HEK293 (cell line): Measurements from ENCODE around the gene VRK1.

Experiments
- CTCF ChIA-PET: fragments of 350-600 bp; formaldehyde crosslinking; extraction: SDS; loops from one replicate; lab custom pipeline; 2021; ENCODE audit warnings: antibody characterized with exemption; lab: Yijun Ruan, JAX
- POLR2A ChIA-PET: fragments of 300-600 bp; formaldehyde crosslinking; extraction: SDS; loops from one replicate; lab custom pipeline; 2020; ENCODE audit warnings: antibody characterized with exemption, inconsistent platforms; lab: Yijun Ruan, JAX
- H3K27ac ChIP-seq: fragments of 200-500 bp; sonication (Bioruptor generic); 2 replicates; pipeline ENCODE4 v1.5.1; 2014; ENCODE audit warnings: low read depth, low read length, control low read depth, inconsistent platforms; ENCODE audit errors: extremely low read depth
- H3K36me3 ChIP-seq, 2 experiments: fragments of 200-500 bp in 1 of 2; sonication (Bioruptor generic) in 1 of 2; 1 replicate in 1 of 2; 2 replicates in 1 of 2; pipeline ENCODE4 v1.5.1; 2014 to 2017; ENCODE audit warnings: inconsistent platforms in 2 of 2, low read length in 2 of 2; ENCODE audit not compliant: control insufficient read depth in 2 of 2, insufficient read depth in 1 of 2
- H3K4me1 ChIP-seq: fragments of 200-500 bp; sonication (Bioruptor generic); 2 replicates; pipeline ENCODE4 v1.5.1; 2014; ENCODE audit warnings: mild to moderate bottlenecking, low read length, inconsistent platforms; ENCODE audit not compliant: control insufficient read depth, insufficient read depth
- H3K4me3 ChIP-seq: 2 replicates; pipeline ENCODE4 v1.5.1; 2011; ENCODE audit warnings: low read depth, mild to moderate bottlenecking, control low read depth, low read length, moderate library complexity
- H3K9me3 ChIP-seq: fragments of 200-500 bp; sonication (Bioruptor generic); 2 replicates; pipeline ENCODE4 v1.5.1; 2014; ENCODE audit warnings: low read depth, low read length, inconsistent platforms; ENCODE audit not compliant: control insufficient read depth, insufficient read depth
- GLI2 ChIP-seq: fragments of 450-650 bp; formaldehyde crosslinking; IDR thresholded peaks from 2 replicates; pipeline ENCODE4; 2017; ENCODE audit warnings: missing biosample characterization, missing genetic modification characterization, low read depth, borderline replicate concordance
- GLI4 ChIP-seq: fragments of 450-650 bp; formaldehyde crosslinking; IDR thresholded peaks from 2 replicates; pipeline ENCODE4 v1.5.1; 2016; ENCODE audit warnings: missing biosample characterization, missing genetic modification characterization
- KLF10 ChIP-seq: fragments of 450-650 bp; IDR thresholded peaks from 2 replicates; pipeline ENCODE4 v1.5.1; 2018; ENCODE audit warnings: missing biosample characterization, mild to moderate bottlenecking, missing genetic modification characterization
- KLF16 ChIP-seq: fragments of 450-650 bp; formaldehyde crosslinking; IDR thresholded peaks from 2 replicates; pipeline ENCODE4 v1.5.1; 2017; ENCODE audit warnings: missing biosample characterization, missing genetic modification characterization
- KLF7 ChIP-seq: fragments of 450-650 bp; formaldehyde crosslinking; IDR thresholded peaks from 2 replicates; pipeline ENCODE4 v1.5.1; 2016; ENCODE audit warnings: missing biosample characterization, missing genetic modification characterization, borderline replicate concordance
- ZBTB1 ChIP-seq: fragments of 450-650 bp; formaldehyde crosslinking; IDR thresholded peaks from 2 replicates; pipeline ENCODE4 v1.5.1; 2016; ENCODE audit warnings: missing biosample characterization, missing genetic modification characterization
- ZBTB48 ChIP-seq: fragments of 450-650 bp; formaldehyde crosslinking; IDR thresholded peaks from 2 replicates; pipeline ENCODE4 v1.5.1; 2016; ENCODE audit warnings: missing biosample characterization, missing genetic modification characterization
- ZNF10 ChIP-seq: fragments of 450-650 bp; formaldehyde crosslinking; IDR thresholded peaks from 2 replicates; pipeline ENCODE4 v1.5.1; 2017; ENCODE audit warnings: missing biosample characterization, missing genetic modification characterization
- ZNF121 ChIP-seq: fragments of 450-650 bp; formaldehyde crosslinking; IDR thresholded peaks from 2 replicates; pipeline ENCODE4 v1.5.1; 2016; ENCODE audit warnings: missing biosample characterization, missing genetic modification characterization
- ZNF169 ChIP-seq: fragments of 450-650 bp; formaldehyde crosslinking; IDR thresholded peaks from 2 replicates; pipeline ENCODE4 v1.5.1; 2016; ENCODE audit warnings: missing biosample characterization, missing genetic modification characterization
- ZNF248 ChIP-seq: fragments of 450-650 bp; formaldehyde crosslinking; IDR thresholded peaks from 2 replicates; pipeline ENCODE4 v1.5.1; 2017; ENCODE audit warnings: missing biosample characterization, missing genetic modification characterization
- ZNF335 ChIP-seq: fragments of 450-650 bp; formaldehyde crosslinking; conservative IDR thresholded peaks from 2 replicates; pipeline ENCODE4 v1.5.1; 2016; ENCODE audit warnings: missing biosample characterization, missing genetic modification characterization
- ZNF366 ChIP-seq: fragments of 450-650 bp; formaldehyde crosslinking; conservative IDR thresholded peaks from 2 replicates; pipeline ENCODE4 v1.5.1; 2016; ENCODE audit warnings: missing biosample characterization, missing genetic modification characterization
- ZNF596 ChIP-seq: fragments of 450-650 bp; IDR thresholded peaks from 2 replicates; pipeline ENCODE4 v1.5.0; 2018; ENCODE audit warnings: missing biosample characterization, mild to moderate bottlenecking, missing genetic modification characterization, moderate library complexity
- ZNF610 ChIP-seq: fragments of 450-650 bp; formaldehyde crosslinking; IDR thresholded peaks from 2 replicates; pipeline ENCODE4 v1.5.1; 2016; ENCODE audit warnings: missing biosample characterization, missing genetic modification characterization, borderline replicate concordance
- ZNF677 ChIP-seq: fragments of 450-650 bp; IDR thresholded peaks from 2 replicates; pipeline ENCODE4 v1.5.0; 2018; ENCODE audit warnings: missing biosample characterization, mild to moderate bottlenecking, missing genetic modification characterization, moderate library complexity
- ZNF701 ChIP-seq: fragments of 450-650 bp; formaldehyde crosslinking; IDR thresholded peaks from 2 replicates; pipeline ENCODE4 v1.5.1; 2016; ENCODE audit warnings: missing biosample characterization, missing genetic modification characterization
- ZSCAN23 ChIP-seq: fragments of 450-650 bp; formaldehyde crosslinking; IDR thresholded peaks from 2 replicates; pipeline ENCODE4 v1.5.1; 2016; ENCODE audit warnings: missing biosample characterization, missing genetic modification characterization
- TF ChIP-seq, protein P1 (sequence below): fragments of 450-650 bp; formaldehyde crosslinking; IDR thresholded peaks from 2 replicates; pipeline ENCODE4 v1.5.1; 2017; ENCODE audit warnings: missing biosample characterization, mild to moderate bottlenecking, missing genetic modification characterization, moderate library complexity
- TF ChIP-seq, protein P2 (sequence below): fragments of 450-650 bp; formaldehyde crosslinking; IDR thresholded peaks from 2 replicates; pipeline ENCODE4 v1.5.1; 2016; ENCODE audit warnings: missing biosample characterization, missing genetic modification characterization
- TF ChIP-seq, protein P3 (sequence below): fragments of 450-650 bp; IDR thresholded peaks from 2 replicates; pipeline ENCODE4 v1.5.1; 2018; ENCODE audit warnings: missing biosample characterization, missing genetic modification characterization
- TF ChIP-seq, protein P4 (sequence below): fragments of 450-650 bp; formaldehyde crosslinking; IDR thresholded peaks from 2 replicates; pipeline ENCODE4 v1.5.1; 2016; ENCODE audit warnings: missing biosample characterization, missing genetic modification characterization
- TF ChIP-seq, protein P5 (sequence below): fragments of 450-650 bp; formaldehyde crosslinking; IDR thresholded peaks from 2 replicates; pipeline ENCODE4 v1.5.1; 2016; ENCODE audit warnings: missing biosample characterization, missing genetic modification characterization

VRK1 gene

DNA sequence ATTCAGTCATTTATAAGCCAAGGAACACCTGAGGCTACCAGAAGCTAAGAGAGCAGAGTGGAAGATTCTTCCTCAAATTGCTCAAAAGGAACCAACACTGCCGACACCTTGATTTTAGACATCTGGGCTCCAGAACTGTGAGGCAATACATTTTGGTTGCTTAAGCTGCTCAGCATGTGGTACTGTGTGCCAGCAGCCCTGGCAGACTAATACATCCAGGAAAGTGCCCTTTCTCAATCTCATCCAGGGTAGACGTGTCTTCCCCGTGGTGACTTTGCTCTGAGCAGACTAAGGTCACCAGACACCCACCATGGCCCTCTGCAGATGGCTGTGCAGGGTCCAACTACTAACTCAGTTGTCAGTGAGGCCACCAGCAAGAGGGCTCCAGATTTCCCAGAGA is 122.8 kb downstream of the VRK1 start (continued):
- TF ChIP-seq GLI2 (tag by site-specific recombination) (no peak), ZNF366 (tag by site-specific recombination) (no peak), ZNF596 (no peak), ZNF677 (tag by site-specific recombination) (no peak), ZNF701 (tag by site-specific recombination) (no peak)

DNA sequence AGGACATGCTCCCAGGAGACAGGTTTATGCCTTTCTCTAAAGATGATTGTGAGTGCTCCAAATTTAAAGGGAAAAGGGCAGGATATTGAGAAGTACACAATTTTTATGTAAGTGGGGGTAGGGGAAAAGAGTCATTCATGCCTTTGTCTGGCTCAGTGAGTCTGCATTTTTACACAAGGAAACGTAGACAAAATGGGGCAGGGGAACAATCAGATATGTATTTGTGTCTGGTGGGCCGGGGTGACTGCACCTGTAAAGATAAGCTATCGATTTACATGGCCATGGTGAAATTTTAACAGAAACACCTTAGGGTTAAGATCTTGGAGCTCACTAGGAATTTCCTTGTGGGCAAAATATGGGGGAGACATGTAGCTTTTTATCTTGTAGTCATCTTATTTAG is 123.6 kb downstream of the VRK1 start:
- H3K4me1 ChIP-seq = no peaks in the 10 kb centered on the region
- H3K9me3 ChIP-seq = no peaks in the 10 kb centered on the region
- H3K4me3 ChIP-seq = no peak overlapping the region
- POLR2A ChIA-PET = no interaction called here
- TF ChIP-seq KLF10 (tag by site-specific recombination) = no peak
- no peak for TF ChIP-seq ZBTB1
- TF ChIP-seq, protein P1, sequence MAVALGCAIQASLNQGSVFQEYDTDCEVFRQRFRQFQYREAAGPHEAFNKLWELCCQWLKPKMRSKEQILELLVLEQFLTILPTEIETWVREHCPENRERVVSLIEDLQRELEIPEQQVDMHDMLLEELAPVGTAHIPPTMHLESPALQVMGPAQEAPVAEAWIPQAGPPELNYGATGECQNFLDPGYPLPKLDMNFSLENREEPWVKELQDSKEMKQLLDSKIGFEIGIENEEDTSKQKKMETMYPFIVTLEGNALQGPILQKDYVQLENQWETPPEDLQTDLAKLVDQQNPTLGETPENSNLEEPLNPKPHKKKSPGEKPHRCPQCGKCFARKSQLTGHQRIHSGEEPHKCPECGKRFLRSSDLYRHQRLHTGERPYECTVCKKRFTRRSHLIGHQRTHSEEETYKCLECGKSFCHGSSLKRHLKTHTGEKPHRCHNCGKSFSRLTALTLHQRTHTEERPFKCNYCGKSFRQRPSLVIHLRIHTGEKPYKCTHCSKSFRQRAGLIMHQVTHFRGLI = no peak
- TF ChIP-seq, protein P2, sequence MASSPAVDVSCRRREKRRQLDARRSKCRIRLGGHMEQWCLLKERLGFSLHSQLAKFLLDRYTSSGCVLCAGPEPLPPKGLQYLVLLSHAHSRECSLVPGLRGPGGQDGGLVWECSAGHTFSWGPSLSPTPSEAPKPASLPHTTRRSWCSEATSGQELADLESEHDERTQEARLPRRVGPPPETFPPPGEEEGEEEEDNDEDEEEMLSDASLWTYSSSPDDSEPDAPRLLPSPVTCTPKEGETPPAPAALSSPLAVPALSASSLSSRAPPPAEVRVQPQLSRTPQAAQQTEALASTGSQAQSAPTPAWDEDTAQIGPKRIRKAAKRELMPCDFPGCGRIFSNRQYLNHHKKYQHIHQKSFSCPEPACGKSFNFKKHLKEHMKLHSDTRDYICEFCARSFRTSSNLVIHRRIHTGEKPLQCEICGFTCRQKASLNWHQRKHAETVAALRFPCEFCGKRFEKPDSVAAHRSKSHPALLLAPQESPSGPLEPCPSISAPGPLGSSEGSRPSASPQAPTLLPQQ (tag by site-specific recombination) = no peak
- TF ChIP-seq ZNF248 (tag by site-specific recombination) = no peak
- no peak for TF ChIP-seq ZNF169 (tag by site-specific recombination)
- TF ChIP-seq, protein P3, sequence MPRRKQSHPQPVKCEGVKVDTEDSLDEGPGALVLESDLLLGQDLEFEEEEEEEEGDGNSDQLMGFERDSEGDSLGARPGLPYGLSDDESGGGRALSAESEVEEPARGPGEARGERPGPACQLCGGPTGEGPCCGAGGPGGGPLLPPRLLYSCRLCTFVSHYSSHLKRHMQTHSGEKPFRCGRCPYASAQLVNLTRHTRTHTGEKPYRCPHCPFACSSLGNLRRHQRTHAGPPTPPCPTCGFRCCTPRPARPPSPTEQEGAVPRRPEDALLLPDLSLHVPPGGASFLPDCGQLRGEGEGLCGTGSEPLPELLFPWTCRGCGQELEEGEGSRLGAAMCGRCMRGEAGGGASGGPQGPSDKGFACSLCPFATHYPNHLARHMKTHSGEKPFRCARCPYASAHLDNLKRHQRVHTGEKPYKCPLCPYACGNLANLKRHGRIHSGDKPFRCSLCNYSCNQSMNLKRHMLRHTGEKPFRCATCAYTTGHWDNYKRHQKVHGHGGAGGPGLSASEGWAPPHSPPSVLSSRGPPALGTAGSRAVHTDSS (tag by site-specific recombination) = no peak
- TF ChIP-seq ZNF610 (tag by site-specific recombination) = no peak
- TF ChIP-seq, protein P4, sequence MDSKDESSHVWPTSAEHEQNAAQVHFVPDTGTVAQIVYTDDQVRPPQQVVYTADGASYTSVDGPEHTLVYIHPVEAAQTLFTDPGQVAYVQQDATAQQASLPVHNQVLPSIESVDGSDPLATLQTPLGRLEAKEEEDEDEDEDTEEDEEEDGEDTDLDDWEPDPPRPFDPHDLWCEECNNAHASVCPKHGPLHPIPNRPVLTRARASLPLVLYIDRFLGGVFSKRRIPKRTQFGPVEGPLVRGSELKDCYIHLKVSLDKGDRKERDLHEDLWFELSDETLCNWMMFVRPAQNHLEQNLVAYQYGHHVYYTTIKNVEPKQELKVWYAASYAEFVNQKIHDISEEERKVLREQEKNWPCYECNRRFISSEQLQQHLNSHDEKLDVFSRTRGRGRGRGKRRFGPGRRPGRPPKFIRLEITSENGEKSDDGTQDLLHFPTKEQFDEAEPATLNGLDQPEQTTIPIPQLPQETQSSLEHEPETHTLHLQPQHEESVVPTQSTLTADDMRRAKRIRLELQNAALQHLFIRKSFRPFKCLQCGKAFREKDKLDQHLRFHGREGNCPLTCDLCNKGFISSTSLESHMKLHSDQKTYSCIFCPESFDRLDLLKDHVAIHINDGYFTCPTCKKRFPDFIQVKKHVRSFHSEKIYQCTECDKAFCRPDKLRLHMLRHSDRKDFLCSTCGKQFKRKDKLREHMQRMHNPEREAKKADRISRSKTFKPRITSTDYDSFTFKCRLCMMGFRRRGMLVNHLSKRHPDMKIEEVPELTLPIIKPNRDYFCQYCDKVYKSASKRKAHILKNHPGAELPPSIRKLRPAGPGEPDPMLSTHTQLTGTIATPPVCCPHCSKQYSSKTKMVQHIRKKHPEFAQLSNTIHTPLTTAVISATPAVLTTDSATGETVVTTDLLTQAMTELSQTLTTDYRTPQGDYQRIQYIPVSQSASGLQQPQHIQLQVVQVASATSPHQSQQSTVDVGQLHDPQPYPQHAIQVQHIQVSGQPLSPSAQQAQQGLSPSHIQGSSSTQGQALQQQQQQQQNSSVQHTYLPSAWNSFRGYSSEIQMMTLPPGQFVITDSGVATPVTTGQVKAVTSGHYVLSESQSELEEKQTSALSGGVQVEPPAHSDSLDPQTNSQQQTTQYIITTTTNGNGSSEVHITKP (tag by site-specific recombination) = no peak
- no peak for TF ChIP-seq GLI4 (tag by site-specific recombination)
- TF ChIP-seq, protein P5, sequence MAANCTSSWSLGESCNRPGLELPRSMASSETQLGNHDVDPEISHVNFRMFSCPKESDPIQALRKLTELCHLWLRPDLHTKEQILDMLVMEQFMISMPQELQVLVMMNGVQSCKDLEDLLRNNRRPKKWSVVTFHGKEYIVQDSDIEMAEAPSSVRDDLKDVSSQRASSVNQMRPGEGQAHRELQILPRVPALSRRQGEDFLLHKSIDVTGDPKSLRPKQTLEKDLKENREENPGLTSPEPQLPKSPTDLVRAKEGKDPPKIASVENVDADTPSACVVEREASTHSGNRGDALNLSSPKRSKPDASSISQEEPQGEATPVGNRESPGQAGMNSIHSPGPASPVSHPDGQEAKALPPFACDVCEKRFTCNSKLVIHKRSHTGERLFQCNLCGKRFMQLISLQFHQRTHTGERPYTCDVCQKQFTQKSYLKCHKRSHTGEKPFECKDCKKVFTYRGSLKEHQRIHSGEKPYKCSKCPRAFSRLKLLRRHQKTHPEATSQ (tag by site-specific recombination) = no peak
- no peak for TF ChIP-seq ZNF335 (tag by site-specific recombination)
- no peak for TF ChIP-seq ZSCAN23
- no peak for TF ChIP-seq ZBTB48 (tag by site-specific recombination)
- TF ChIP-seq ZNF701 (tag by site-specific recombination) = no peak
- TF ChIP-seq KLF16 (tag by site-specific recombination) = no peak
- TF ChIP-seq ZNF10 (tag by site-specific recombination) = no peak
- TF ChIP-seq ZNF121 (tag by site-specific recombination) = no peak
- TF ChIP-seq KLF7 (tag by site-specific recombination) = no peak
- TF ChIP-seq, all 188 proteins: peak for 0
- Histone ChIP-seq H3K27ac (no peak overlapping the region), H3K36me3 (no peaks in the 10 kb centered on the region)
- CTCF ChIA-PET = no interaction called here
